Bone marrow (tissue), 2 donors: ENCODE results near the gene ZNF723.
"Not testable (repeated sequence)": the region's sequence is repeated elsewhere in the genome, so short reads cannot be mapped to it uniquely, and the experiment has no call there.

Experiments used
- DNase-seq, 2 donors: peaks; one replicate each; lab custom pipeline; 2025; lab: John Stamatoyannopoulos, UW

The ZNF723 gene

DNA sequence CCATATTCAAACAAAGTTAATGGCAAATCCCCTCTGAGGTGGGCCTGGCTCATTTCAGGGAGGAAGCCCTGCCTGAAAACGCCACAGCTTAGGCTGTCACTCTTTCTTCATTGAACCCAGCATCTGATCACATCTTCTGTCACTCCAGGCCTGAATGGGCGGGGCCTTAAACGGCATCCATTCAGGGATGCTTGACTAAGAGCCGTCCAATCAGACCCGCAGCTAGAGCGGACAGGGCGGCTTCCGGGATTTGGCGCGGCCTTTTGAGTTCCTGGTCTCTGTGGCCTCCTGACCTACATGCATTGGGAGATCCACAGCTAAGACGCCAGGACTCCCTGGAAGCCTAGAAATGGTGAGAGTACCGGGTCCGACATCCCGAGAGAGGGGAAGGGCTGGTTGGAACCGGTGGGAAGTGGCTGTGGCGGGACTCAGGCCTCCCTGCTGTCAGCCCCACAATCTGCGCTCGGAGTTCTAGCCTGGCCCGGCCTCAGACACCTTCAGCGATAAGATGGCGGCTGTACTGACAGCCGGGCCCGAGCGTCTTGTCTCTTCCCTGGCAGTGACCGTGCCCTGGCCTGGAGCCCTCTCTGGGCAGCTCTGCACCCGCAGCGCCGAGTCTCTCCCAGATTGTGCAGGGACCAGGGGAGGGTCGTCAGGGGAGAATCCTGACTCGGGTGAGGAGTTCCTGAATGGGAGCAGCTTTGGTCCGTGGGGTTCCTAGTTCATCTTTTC is at the start of gene ZNF723:
TSS of gene ZNF723 (plus strand) at position 261 of the 732 bp plus-strand sequence. CDS start at position 350, 89 bp downstream.
- no peak for DNase-seq

DNA sequence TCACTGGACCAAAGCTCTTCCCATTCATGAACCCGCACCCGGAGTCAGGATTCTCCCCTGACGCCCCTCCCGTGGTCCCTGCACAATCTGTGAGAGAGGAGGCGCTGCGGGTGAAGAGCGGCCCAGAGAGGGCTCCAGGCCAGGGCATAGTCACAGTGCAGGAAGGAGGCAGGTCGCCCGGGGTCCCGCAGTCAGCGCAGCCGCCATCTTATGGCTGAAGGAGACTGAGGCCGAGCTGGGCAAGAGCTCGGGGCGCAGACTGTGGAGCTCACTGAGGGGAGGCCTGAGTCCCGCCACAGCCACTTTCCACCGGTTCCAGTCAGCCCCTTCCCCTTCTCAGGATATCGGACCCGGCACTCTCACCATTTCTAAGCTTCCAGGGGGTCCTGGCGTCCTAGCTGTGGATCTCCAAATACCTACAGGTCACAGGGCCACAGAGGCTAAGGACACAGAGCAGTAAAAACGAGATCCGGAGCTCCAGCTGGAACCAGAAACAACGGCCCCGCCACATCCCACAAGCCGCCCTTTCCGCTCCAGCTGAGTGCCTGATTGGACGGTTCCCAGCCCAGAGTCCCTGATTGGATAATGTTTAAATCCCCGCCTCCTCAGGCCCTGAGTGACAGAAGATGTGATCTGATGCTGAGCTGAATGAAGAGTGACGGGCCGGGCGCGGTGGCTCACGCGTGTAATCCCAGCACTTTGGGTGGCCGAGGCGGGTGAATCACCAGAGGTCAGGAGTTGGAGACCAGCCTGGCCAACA is 48.3 kb upstream of the ZNF723 start, which contains the start of gene ZNF99:
TSS of gene ZNF99 (minus strand) at position 501 of the 760 bp plus-strand sequence. CDS start at position 366, 135 bp downstream.
- DNase-seq, result no peak

DNA sequence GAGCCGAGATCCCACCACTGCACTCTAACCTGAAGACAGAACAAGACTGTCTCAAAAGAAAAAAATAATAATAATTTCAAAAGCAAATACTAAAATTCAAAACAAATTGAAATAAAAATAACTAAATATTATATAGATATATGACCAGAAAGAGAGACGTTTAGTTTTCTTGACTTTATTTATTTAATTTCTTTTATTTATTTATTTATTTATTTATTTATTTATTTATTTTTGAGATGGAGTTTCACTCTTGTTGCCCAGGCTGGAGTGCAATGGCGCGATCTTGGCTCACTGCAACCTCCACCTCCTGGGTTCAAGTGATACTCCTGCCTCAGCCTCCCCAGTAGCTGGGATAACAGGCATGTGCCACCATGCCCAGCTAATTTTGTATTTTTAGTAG is 39.2 kb upstream of the ZNF723 start:
- not testable (repeated sequence) for DNase-seq

DNA sequence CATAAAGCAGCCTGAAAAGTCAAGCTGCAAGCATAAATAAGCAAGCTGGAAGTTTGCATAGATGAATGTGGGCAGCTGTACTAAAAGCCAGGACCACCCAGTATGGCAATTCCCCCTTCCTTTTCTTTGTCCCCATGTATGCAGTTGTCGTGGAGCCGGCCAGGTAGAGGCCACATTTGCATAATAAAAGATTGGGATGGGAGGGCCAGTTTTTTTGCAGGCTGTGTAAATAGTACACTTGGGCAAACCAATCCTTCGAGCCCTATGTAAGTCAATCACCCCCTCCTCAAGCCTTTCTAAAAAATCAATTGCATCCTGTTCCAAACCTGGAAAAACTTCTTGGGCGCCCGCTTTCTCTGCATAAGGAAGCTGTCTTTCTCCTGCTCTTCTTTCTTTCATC is 35.1 kb upstream of the ZNF723 start:
- DNase-seq, result no peak

DNA sequence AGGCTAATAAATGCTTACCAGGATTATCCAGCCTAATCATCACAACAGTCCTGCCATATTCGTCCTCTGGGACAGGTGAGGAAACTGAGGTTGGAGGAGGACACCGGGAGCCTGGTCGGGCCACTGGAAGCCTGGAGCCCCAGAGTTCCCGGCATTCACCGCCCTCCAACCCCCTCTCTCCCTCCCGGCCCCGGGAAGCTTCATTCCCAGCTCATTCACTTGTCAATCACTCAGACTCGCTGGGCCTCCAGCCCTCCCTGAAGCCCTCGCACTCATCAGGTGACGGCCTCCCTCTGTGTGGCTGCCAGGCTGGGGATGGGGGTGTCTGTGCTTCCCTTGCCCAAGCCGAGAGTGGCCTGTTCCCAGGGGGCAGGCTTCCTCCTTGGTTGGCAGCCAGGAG is 25.7 kb upstream of the ZNF723 start:
- no peak for DNase-seq

DNA sequence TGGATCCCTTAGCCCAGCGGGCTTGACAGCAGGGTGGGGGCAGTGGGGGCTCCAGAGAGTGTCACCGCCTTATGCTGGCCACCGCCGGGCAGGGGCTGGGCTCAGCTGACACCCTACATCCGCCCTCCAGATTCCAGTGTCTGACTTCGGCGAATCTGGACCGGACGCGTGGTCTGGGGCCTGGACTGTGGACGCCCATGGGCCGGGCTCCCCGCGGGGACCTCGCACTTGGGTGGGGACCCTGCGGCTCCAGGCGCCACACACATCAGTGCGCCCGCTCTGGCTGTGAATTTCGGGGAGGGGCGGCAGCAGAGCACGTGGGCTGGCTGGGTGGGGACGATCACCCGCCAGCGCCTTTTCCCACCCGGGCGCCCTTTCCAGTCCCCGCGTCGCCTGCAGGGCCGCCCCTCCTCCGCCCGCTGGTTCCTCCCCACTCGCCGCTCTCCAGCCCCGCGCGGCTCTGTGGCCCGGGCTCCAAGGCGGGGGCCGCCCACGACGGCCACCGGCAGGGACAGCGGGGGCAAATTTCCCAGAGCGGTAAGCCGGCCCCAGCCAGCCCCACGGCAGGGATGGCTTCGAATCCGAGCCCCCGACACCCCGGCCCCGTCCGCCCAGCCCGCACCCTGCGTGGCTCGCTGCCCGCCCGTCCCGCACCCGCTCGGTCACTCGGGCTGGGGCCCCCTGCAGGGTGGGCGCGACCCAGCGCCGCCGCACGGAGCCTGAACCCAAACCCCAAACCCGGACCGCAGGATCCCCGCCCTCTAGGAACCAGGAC is 24.8 kb upstream of the ZNF723 start:
- DNase-seq, result no peak

DNA sequence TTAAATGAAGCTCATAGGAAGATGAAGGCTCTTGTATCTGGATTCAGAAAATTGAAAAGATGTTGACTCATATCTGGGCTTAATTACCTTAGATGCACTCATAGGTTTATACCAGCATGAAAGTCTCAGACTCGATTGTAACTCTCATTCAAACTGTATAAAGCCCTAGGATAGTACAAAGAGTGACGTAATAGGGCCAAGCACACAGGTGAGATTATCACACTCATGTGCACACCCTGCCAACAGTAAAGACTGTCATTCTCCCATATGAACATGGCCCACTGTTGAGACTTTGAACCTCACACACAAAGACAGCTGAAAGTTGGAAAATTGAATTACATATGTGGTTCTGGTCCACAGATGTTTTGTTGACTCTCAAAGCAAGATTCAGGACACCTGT is 18.0 kb upstream of the ZNF723 start:
- no peak for DNase-seq

DNA sequence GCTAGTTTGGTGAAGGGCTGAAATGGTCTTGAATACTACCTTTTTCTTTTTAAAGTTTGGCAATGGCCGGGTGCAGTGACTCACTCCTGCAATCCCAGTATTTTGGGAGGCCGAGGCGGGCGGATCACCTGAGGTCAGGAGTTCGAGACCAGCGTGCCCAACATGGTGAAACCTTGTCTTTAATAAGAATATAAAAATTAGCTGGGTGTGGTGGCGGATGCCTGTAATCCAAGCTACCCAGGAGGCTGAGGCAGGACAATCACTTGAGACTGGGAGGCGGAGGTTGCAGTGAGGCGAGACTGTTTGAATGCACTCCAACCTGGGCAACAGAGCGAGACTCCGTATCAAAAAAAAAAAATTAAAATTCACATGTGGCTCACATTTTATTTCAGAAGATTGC is 880 bp upstream of the ZNF723 start:
- no peak for DNase-seq

DNA sequence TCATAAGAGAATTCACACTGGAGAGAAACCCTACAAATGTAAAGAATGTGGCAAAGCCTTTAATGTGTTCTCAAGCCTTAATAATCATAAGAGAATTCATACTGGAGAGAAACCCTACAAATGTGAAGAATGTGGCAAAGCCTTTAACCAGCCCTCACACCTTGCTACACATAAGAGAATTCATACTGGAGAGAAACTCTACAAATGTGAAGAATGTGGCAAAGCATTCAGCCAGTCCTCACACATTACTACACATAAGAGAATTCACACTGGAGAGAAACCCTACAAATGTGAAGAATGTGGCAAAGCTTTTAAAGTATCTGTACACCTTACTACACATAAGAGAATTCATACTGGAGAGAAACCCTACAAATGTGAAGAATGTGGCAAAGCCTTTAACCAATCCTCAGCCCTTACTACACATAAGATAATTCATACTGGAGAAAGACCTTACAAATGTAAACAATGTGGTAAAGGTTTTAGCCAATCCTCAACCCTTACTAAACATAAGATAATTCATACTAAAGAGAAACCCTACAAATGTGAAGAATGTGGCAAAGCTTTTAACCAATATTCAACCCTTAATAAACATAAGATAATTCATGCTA is 25.7 kb downstream of the ZNF723 start:
- DNase-seq, result not testable (repeated sequence)

DNA sequence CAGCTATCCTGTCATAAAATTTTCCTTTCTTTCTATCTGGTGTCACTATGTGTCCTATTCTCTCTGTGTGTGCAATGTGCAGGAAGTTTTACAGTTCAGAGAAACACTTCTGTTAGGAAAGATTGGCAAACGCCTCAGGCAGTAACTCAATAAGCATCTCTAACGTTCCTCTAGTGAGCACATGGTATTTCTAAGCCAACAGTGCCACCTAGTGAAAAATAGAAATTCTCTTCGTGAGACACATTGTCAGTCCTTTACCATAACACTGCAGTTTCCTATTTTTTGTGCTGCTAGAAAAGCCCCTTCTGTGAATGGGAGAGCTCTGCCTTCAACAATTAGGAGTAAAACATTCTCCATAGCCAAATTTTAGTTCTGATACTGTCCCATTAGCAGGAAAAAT is 50.7 kb downstream of the ZNF723 start:
- no peak for DNase-seq

DNA sequence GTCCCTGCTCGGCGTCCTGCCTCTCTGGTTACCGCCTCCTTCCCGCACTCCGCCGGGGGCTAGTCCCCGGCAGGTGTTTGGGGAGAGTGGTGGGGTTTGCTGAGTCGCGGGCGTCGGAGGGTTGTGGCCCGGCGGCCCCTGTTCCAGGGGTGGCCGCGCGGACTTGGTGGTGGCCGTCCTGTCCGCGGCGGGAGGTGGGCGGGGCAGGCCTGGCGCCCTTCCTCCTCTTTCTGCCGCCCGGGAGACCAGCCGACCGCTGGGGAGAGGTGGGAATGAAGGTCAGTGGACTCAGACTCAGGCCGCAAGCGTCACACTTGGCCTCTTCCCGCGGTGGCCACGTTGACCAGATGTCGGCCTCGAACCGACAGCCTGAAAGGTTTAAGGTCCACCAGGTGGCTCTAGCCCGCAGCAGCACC is 61.8 kb downstream of the ZNF723 start:
- DNase-seq, result no peak

DNA sequence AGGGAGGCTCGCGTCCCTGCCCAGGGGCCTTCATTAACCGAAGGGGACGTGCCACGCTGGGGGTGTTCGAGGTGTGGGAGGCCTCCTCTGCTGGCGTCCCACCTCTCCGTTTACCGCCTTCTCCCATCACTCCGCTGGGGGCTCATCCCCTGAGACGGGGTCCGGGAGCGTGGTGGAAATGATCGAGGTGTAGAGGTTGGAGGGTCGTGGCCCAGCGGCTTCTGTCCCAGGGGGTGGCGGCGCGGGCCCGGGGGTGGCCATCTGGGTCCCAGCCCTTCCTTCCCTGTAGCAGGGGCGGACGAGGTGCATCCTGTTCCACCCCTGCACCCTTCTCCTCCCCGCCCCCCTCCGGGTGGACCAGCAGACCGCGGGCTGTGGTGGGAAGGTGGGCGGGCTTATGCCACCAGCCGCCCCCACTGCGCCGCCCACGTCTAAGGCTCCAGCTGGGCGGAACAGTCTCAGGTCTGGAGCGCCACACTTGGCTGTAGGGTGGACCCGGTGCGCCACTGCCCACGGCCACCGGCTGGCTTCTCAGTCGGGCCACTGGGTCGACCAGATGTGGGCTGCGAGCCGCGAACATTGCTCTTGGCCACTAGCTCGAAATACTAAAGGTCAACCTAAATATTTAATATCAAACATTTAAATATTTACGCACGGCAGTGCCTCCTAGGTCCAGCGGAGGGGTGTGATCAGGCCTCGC is 69.5 kb downstream of the ZNF723 start:
- no peak for DNase-seq
